GM18517 (cell line): Measurements from ENCODE around the gene NR2C2.

Experiments used
- ATAC-seq: cut with Tn5 transposase; IDR thresholded peaks from one replicate; pipeline ENCODE4 v1.9.1; 2021; ENCODE audit warnings: mild to moderate bottlenecking, moderate library complexity; ENCODE audit not compliant: unreplicated experiment

NR2C2 gene

DNA sequence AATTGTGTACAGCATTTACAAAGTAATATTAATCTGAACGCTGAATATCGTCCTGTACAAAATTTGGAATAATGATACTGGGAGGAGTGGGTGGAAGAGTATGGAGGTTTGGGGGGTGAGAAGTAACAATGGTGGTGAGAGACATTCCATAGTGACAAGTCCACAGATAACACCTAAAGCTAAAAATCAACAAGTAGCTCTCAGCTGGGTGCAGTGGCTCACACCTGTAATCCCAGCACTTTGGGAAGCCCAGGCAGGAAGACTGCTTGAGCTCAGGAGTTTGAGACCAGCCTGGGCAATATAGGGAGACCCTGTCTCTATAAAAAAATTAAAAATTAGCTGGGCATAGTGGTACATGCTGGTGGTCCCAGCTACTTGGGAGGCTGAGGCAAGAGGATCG is 112.6 kb downstream of the NR2C2 start:
- no peak for ATAC-seq

DNA sequence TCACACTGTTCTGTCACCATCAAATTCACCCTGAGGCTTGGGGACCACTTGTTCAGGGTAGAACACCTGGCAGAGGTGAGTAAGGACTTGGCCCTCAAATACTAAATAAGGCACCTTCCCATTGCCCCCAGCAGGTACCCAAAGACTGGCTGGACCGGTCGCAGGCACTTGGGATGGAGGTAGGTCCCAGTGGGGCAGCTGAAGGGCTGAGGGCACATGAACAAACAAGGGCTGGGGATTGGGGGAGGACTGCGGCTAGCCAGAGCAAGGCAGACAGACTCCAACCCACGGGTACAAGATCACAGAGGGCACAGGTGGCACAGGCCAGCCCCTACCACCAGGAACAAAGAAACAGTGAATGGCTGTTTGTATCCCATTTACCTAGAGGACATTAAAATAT is 115.9 kb downstream of the NR2C2 start:
- no peak for ATAC-seq

DNA sequence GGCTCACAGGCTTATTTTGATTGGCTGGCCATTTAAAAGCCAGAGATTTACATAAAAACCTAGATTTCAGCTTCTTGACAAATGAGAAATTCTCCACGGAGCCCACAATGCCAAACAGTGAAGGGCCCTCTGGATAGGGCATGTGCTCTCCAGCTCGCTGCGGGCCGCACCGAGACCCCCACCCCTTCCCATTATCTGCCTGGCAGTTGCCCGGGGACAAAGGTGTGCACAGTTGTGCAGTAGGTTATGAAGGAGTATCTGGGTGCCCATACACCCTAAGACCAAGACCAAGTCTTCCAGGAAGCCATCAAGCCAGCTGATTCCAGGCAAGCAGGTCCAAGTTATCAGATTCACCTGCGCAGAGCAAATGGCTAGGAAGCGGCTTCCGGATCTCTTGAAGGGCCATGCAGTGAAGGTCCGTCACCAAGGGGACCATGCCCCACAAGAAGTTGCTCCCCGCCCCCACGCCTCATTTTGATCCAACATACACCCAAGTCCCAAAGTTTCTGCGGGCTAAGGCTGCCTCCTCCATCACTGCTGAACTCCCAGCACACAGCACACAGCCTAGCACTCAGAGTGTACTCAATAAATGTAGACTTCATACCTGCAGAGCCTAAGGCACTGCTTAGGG is 116.4 kb downstream of the NR2C2 start:
- no peak for ATAC-seq

DNA sequence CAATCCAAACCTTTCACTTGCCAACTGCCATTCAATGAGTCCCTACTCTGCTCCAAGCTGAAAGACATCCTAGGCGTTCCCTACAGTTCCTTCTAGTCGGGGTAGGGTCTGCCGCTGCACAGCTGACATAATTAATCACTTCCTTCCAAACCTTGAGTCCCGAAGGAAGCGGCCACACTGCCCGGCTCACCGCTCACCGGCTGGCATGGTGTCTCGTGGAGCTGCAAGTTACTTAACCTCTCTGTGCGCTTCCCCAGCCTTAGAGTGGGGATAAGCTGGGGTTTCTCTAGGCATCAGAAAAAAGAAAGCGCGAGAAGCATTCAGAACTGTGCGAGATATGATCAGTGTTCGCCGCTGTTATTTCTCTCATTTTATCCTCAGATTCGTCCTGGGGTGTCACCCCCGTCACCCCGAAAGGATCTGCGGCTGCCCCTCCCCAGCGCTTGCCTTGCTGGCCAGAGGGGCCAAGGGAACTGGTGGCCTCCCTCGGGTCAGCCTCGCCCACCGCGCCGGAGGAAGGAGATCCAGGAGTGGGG is 117.0 kb downstream of the NR2C2 start:
- peak; percentile 12 for ATAC-seq

DNA sequence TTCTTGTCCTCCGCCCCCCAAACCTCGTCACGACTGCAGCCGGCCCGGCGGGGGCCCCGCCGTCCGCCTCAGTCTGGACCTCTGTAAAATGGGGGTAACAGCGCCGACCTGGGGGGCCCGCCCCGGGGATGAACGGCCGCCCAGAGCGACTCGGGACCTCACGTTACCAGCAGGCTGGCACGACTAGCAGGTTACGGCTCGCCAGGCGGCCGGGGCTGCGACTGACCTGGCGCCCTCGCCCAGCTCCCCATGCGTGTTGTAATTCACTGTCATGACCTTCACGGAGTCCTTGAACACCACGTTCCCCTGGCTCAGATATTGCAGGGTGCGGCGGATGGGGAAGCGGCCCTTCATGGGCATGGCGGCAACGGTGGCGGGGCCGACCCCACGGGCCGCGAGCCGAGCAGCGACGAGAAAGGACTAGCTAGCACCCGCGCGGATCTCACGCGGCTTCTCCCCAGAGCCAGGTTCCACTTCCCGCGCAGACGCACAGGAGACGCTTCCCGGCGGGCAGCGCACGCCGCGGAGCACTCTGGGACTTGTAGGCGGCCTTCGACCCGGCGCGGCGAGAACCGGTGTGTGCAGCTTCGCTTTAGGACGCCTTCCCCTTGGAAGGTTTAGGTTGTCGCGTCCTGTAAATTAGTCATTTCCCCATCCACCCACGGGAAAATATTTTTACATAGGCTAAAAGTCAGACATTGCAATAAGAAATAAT is 117.6 kb downstream of the NR2C2 start, which contains the start of gene MRPS25:
Gene MRPS25, minus strand, starts transcription at position 481 of the 715 bp plus-strand sequence. Its CDS starts 121 bp downstream, at position 360.
- ATAC-seq: peak; percentile 89

DNA sequence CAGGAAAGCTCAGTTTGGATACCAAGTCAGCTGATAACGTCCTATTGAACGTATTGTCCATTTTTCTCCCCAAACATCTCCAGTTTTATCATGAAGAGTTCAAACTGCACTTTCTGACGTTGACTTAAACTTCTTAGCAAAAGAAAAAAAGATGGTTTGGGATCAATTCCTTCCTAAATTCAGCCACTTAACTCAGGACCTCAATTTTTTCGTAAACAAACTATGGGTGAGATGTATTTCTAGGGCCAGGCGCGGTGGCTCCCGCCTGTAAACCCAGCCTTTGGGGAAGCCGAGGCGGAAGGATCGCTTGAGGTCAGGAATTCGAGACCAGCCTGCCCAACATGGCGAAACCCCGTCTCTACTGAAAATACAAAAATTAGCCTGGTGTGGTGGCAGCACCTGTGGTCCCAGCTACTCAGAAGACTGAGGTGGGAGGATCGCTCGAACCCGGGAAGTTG is 118.2 kb downstream of the NR2C2 start:
- ATAC-seq: no peak

DNA sequence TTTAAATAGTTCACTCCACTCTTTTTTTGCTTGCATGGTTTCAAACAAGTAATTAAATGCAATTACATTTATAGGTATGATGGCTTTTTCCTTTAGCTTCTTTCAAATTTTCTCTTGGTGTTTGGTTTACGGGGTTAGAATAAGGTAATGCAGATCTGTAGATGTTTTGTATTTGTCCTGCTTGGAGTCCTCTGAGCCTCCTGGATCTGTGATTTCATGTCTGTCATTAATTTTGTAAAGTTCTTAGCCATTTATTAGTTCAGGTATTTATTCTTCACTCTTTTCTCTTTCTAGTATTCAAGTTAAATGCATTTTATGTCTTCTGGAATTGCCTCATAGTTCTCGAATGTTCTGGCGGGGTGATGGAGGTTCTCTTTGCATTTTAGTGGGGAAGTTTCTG is 119.1 kb downstream of the NR2C2 start:
- no peak for ATAC-seq

DNA sequence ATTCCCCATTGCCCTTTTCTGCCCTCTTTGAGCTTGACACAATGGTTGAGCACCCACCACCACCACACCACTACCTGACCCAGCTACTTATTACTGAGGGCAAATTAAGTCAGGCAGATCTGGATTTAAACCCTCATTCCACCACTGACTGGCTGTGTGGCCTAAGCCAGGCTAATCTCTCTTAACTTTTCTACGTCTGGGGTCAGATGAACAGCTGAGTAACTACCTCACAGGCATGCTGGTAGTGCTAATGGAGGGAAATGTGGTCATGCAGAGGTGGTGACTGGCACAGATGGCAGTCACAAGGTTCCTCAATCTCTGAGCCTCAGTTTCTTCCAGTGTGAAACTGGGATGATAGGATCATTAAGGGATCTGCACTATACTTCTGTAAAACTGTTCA is 122.1 kb downstream of the NR2C2 start:
- no peak for ATAC-seq

DNA sequence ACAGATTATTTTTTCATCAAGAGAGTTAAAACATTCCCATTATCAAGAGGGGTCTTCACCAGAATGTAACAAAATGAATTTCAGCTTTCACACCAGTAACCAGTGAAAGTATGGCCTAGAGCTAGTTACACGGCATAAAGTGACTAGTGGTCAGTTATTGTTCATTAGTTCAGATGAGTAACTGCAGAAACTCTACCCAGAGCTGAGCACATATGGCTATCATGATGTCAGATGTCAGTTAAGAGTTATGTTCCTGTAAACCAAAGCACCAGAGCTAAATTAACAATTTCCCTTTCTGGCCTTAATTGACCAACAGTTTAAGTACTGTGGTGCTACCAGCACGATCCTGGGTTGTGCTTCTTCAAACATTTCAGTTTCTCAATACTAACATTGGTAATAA is 124.3 kb downstream of the NR2C2 start:
- no peak for ATAC-seq

DNA sequence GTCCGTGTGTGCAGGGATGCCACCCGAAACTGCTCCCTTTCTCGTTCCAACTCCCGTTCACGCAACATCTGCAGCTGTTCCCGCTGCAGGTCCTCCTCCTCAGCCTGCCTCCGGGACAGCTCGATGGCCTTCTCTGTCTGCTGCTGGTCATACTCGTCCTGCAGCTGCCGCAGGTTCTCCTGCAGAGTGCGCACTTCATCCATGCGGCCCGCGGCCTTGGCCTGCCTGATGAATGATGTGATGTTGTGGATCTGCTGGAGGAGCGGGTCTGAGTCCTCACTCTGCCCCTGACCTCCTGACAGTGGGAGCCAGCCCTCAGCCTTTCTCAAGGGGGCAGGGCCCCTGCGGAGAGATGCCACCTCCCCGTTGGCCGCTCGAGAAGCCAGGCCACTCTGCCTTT is 127.1 kb downstream of the NR2C2 start:
- no peak for ATAC-seq

DNA sequence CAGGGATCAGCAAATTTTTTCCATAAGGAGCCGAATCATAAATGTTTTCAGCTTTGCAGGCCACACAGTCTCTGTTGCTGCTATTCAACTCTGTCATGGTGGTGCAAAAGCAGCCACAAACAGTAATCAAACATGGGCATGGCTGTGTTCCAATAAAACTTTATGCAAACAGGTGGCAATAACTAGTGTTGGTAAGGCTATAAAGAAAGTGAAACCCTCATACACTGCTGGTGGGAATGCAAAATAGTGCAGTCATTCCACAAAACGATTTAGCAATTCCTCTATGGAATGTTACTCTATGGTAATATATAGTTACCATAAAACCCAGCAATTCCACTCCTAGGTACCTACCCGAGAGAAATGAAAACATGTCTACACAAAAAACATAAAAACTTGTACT is 131.7 kb downstream of the NR2C2 start:
- ATAC-seq: no peak

DNA sequence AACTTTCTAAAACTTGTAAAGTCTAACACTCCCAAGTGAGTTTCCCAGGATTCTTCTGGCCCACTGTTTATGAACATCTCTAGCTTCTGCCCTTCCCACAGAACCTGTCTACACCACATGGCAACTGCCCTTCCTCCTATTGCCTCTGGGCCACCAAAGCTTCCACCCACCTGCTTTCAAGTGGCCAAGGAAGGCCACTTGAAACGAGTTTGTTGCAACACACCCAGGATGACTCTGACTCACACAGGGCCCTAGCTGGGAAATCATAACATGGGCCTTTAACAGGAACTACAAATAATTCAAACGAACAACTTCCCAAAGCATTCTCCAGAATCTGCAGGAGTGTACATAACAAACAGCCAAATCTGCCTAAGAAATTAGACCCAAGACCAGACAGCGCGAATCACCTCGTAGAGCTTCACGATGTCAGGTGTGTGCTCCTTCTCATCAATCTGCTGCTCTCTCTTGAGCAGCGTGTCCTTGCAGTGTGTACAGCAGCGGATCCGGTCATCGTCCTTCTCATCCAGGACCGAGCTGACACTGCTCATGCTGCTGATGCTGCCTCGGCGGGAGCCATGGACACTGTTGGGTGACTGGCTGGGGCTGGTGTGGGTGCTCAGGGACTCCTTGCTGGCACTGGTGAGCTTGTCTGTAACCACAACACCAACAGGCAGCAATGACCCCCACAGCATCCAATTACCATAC is 134.7 kb downstream of the NR2C2 start:
- ATAC-seq: no peak

DNA sequence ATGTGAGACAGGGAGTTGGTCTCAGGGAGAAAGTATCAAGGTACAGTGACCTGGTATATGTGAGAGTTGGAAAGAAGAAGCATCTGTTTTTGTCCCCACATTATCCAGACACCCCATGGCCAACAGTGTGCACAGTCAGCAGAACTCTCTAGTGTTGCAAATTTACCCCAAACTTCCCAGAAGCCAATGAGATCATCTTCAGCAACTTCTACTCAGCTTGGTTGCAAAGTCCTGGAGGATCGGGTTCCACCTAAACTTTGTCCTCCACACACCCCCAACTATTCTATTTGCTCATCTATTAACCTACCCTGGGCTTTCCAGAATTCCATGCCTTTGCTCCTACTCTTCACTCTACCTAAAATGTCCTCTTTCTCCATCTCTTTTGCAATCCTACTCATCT is 135.9 kb downstream of the NR2C2 start:
- ATAC-seq: no peak

DNA sequence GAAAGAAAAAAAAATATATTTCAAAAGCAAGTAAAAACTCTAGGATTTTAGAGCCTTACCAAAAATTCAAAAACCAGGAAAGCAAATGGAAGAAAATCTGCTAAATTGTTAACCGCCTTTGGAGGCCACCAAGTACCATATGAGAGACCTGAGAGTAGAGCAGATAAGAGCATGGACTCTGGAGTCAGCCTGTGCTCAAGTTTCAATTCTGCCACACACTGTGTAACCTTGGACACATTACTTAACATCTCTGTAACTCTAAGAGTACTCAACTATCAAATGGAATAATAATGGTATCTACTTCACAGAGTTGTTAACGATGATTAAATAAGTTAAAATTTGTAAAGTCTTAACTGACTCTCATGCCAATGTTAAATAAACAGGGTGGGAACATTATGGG is 138.9 kb downstream of the NR2C2 start:
- ATAC-seq: no peak

DNA sequence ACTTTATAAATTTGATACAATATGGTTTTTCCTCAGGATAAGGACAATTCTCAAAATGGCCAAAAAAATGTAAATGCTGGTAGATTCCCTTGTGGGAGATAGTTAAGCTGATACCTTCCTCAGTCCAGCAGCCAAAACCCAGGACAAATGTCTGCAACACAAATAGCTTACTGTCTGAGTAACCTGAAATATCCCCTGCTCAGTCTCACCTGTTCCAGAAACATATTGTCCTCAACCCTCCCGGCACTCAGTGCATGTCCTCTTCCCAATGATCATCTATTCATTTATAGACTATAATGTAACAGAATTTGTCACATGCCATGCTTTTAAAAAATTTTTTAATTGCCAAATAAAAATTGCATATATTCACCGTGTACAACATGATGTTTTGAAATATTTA is 139.3 kb downstream of the NR2C2 start:
- no peak for ATAC-seq

DNA sequence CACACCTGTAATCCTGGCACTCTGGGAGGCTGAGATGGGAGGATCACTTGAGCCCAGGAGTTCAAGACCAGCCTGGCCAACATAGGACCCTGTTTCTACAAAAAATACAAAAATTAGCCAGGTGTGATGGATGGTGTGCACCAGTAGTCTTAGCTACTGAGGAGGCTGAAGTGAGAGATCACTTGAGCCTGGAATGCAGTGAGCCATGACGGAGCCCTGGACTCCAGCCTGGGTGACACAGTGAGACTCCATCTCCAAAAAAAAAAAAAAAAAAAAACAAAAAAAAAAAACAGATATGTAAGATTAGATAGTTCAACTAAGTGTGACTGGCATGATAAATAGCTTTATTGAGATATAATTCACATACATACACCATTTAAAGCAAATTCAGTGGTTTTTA is 141.8 kb downstream of the NR2C2 start:
- no peak for ATAC-seq

DNA sequence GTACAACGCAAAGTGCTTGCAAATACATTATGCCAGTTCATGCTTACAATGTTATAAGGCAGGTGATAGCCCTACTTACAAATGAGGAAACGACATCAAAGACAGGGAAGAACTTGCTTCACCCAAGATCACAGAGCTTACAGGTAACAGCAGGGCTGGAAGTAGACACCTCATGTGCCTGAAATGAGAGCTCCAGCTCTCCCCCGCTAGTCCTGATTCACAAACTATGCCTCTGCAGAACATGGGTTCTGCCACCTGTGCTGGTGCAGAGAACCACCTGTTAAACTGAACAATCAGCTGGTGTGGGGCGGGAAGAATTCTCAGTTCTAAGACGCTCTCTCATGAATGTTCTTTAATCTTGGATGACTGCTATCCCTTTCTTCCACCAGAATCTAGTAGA is 144.2 kb downstream of the NR2C2 start:
- ATAC-seq: no peak

DNA sequence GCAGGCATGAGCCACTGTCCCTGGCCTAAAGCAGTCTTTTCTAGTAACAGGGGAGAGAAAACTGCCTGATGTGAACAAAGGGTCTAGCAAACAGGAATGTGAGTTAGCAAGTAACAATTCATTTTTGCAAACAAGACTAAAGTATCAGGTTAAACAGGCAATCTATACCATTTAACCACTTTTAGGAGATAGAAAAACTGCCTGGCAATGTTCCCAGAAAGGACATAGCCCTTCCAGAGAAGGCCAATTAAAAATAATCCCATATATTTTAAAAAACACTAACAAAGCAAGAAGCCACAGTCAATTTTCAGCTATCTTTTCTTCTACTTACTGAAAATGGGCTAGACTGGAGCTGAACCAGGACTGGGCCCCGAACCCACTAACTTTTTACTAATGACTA is 145.3 kb downstream of the NR2C2 start:
- no peak for ATAC-seq

DNA sequence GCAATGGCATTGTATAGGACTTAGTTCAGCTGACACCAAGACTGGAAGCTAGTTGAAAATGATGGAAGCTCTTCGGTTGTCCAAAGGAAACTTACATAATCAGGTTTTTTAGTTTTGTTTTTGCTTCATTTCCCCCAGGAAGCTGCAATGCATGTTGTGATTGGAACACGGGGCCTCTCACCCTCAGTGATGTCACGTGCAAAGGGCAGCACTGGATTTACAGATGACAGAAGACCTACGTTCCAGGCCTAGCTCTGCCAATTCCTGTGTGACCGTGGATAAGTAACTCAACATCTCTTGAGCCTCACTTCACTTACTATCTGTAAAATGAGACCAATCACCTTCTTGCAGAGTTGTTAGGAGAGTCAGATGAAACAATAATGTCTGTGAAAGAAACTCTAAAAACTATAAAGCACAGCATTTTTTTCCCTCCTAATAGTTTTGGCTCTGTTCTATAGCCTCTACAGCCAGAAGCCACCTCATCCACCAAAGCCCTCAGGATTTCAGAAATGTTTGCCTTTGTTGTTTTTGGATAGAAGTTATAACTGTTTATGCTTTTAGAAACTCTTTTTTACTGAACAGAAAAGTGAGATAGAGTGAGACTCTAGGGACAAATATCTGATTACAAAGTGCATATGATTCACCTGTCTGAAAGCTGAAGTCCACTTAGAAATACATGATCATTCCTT is 146.9 kb downstream of the NR2C2 start:
- no peak for ATAC-seq

DNA sequence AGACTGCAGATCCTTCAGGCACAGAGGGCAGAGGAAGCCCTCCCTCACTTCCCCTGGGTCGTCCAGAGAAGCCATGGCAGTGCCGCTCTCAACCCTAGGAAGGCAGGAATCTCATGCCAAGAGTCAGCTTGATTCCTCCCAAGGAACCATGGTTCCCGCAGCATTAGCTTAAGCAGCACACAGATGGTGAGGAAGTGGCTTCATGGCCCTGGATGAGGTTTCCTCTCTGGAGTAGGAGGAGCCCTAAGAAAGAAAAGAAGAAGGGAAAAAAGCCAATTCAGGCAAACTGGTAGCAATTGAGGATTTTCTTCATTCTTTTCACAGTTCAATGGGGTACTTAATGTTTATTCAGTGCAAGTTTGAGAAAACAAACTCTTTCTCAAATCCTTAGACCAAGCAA is 148.7 kb downstream of the NR2C2 start:
- no peak for ATAC-seq

DNA sequence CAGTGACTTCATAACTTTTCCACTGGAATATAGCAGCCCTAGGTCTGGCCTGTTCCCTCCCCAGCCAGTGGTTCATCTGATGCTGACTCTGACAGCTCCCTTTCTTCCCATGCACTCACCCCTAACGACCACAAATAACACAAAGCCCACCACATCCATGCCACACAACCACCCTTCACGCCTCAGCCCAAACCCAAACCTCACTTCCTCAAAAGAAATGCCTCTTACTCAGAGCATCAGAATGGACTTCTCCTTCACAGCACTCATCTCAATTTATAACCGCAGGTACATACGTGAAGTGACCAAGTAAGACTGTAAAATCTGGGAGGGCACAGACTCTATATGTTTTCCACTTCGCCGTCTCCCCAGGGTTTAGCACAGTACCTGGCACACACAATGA is 150.5 kb downstream of the NR2C2 start:
- no peak for ATAC-seq
